NCI-H2196 treated with DMSO at 0.1 percent for 48 hours (cell line): ENCODE measurements around the gene TFF3.

Experiments
- DNase-seq: peaks from one replicate; lab custom pipeline; 2025; ENCODE audit not compliant: unreplicated experiment; lab: John Stamatoyannopoulos, UW

Gene TFF3

GRCh38 chr21:42347601-42348327 lies 32.6 kb upstream of the TFF3 start:
- DNase-seq = no peak

DNA sequence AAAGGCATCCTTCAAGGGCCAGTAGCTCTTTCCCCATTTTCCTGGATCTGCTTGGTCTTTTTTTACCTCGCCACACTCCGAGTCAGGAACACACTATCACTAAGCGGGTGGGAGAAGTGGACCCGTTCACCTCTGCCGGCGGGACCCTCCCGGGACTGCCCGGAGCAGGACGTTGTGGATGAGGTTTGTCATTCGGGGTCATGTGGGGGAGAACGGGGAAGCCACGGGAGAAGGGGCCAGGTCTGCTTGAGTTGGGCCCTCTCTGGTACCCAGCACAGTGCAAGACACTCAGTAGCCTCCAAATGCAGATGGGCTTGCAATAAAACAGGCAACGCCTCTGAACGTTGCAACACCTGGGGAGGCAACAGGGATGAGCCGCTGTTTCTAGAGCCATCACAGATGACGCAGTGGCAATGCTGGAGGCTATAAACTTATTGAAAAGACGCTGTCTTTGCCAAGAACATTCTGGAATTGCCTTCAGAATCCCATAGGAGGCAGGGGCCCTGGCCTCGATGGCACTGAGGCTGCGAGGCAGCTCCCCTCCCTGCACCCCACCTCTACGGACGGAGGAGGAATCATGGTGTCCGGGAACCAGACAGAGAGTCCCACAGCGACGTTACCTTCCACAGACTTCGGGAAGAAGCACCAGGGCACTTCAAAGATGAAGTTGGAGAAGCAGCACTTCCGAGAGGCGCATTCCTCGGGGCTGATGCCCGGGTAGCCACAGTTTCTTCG lies 31.8 kb upstream of the TFF3 start:
- no peak for DNase-seq

- DNase-seq = no peak
Measured at GRCh38 chr21:42346441-42346840, 31.2 kb upstream of the TFF3 start.

GRCh38 chr21:42344631-42345030 lies 29.4 kb upstream of the TFF3 start:
- DNase-seq = no peak

DNA sequence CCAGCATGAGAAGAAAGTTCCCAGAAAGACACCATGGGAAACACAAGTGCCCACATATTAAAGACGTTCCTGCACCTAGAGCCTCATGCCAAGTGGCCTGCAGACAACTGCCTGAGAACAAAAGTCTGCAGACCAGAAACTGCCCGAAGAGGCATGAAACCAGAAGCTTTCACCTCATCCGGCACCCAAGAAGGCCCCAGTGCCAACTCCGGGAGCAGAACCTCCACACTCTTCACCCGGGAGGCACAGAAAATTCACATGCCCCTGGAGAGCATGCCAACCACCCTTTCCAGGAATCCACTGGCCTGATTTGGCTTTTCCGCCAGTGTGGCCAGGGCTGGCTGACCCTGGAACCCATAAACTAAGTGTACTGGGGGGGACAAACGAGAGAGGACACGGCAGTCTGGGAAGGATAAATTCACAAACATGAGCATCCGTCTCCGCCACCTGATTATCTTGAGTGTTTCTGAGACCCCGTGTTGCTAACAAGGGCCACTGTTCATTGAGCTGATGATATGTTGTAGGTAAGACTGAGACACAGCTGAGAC lies 28.8 kb upstream of the TFF3 start:
- DNase-seq = no peak

- DNase-seq = no peak
Measured at GRCh38 chr21:42343556-42343955, 28.3 kb upstream of the TFF3 start.

- no peak for DNase-seq
Measured at GRCh38 chr21:42343101-42343500, 27.9 kb upstream of the TFF3 start.

DNA sequence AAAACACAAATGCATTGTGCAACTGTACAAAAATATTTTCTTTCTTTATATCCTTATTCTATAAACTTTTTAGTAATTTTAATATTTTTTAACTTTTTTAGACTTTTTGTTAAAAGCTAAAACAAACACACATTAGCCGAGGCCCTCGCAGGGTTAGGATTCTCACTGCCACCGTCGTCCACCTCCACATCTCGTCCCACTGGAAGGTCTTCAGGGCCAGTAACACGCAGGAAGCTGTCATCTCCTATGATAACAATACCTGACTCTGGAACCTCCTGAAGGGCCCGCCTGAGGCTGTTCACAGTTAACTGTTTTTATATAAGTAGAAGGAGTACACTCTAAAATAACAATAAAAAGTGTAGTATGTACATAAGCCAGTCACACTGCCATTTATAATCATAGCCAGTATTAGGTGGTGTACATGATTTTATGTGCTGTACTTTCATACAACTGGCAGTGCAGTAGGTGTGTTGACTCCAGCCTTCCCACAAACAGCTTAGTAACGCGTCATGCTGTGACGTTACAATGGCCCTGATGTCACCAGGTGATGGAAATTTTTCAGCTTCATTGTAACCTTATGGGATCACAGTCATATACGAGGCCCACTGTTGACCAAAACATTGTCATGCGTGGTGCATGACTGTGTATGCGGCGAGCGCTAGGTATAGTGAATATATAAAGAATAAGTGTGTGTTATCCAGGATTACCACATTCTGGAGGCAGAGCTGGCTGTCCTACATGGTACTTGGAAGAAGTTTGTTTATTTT lies 26.8 kb upstream of the TFF3 start:
- no peak for DNase-seq

DNA sequence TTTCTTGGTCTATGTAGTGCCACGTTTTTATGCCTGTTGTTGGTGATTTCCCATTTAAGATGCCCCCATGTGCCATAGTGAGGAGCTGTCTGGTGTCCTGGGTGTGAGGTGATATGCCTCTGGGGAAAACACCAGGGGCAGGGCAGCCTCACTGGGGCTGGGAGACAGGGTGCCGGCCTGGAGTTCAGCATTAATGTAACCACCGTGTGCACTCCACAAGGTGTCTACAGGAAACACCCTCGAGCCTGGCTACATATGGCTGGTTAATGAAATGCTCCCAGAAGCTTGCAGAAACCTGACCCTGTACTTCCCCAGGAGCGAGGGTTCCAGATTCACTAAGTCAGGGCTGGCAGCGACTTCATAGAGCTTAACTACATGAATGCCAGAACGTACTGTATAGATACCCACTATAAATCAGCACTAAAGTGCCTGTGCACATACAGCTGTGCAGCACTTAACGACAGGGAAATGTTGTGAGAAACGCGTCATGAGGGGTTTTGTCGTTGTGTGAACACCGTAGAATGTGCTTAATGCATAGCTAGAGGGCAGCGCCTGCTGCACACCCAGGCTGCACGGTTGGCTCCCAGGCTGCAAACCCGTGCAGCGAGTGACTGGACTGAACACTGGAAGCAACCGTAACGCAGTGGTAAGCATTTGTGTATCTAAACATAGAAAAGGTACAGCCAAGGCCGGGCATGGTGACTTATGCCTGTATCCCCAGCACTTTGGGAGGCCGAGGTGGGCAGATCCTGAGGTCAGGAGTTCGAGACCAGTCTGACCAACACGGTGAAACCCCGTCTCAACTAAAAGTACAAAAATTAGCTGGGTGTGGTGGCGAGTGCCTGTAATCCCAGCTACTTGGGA lies 25.2 kb upstream of the TFF3 start:
- DNase-seq = no peak

- DNase-seq = no peak
Measured at GRCh38 chr21:42338729-42339715, 23.8 kb upstream of the TFF3 start.

- DNase-seq = peak; percentile 89
Measured at GRCh38 chr21:42337830-42338728, 22.9 kb upstream of the TFF3 start.

- DNase-seq = no peak
Measured at GRCh38 chr21:42337276-42337675, 22.1 kb upstream of the TFF3 start.

GRCh38 chr21:42336054-42336453 lies 20.8 kb upstream of the TFF3 start:
- no peak for DNase-seq

DNA sequence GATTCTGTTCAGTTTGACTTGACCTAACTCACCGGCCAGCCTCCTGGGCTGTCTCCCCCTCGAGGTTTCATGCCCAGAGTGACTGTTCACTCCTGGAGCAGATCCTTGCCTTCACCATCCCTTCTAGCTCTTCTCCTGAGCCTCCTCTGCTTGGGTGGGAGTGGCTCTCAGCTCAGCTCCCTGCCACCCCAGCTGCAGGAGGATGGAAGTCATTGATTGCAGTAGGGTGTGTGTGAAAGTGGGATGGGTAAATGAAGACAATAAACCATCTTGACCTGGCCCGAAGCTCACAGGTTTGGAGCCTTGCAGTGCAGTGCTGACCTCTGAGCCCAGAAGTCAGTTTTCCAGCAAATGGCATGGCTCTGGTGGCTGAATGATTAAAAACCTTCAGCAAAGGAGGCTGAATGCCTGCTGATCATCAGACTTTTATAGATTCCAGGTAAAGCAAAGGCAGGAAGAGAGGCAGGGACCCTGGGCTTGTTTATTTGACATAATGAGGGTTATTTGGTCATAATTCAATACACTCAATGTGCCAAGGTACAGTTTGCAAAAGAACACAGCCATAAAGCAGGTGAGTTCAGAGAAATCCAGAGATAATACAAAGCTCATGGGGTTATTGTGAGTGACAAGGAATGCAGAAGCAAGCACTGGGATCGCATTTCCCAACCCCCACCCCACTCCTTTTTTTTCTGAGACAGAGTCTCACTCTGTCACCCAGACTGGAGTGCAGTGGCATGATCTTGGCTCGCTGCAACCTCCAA lies 17.5 kb upstream of the TFF3 start:
- no peak for DNase-seq

DNA sequence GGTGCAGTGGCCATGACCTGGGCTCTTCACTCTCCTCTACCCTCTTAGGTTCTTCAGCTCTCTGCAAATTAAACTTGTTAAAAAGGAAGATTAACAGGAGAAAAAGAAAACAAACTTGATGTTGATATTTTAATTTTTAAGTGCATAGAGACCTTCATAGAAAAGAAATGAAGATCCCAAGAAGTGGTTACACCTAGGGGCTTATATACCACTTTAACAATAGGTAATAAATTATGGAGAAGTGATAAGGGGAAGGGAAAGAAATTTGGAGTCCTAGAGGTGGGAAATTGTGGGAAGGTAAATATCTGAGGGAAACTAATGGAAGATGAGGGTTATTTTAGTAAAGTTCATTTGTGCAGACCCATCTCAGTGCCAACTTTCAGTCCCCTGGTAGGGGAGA lies 16.5 kb upstream of the TFF3 start:
- DNase-seq = no peak

- DNase-seq = no peak
Measured at GRCh38 chr21:42330380-42331371, 15.5 kb upstream of the TFF3 start.

GRCh38 chr21:42324896-42325295 lies 9.7 kb upstream of the TFF3 start:
- no peak for DNase-seq
